Measurements from ENCODE around the gene FOXR2.

The FOXR2 gene

GRCh38 chrX:55623100-55623499, at the start of gene FOXR2:
Gene FOXR2, plus strand, starts transcription at chrX:55623400. Its CDS starts 312 bp downstream, at chrX:55623712.
- DNase-seq: no peak

DNA sequence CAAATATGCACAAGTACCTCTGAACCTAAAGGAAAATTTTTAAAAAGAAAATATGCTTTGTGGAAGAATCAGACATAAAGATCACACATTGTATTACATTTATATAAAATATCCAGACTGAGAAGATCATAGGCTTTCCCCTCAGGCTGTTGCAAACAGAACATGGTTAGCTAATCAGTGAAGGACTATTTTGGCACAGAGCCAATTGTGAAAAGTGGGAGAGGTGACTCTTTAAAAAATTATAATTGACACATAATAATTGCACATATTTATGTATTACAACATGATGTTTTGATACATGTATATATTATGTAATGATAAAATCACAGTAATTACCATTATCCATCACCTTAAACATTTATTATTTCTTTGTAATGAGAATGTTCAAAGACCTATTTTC, 44.1 kb upstream of the FOXR2 start:
- DNase-seq: no peak

GRCh38 chrX:55582447-55582846, 40.8 kb upstream of the FOXR2 start:
- no peak for DNase-seq

GRCh38 chrX:55593296-55593695, 29.9 kb upstream of the FOXR2 start:
- DNase-seq: no peak

- no peak for DNase-seq
Observed at GRCh38 chrX:55593756-55594257, 29.4 kb upstream of the FOXR2 start.

GRCh38 chrX:55598333-55598732, 24.9 kb upstream of the FOXR2 start:
- DNase-seq: no peak

- no peak for DNase-seq
Observed at GRCh38 chrX:55619547-55619946, 3.7 kb upstream of the FOXR2 start.

DNA sequence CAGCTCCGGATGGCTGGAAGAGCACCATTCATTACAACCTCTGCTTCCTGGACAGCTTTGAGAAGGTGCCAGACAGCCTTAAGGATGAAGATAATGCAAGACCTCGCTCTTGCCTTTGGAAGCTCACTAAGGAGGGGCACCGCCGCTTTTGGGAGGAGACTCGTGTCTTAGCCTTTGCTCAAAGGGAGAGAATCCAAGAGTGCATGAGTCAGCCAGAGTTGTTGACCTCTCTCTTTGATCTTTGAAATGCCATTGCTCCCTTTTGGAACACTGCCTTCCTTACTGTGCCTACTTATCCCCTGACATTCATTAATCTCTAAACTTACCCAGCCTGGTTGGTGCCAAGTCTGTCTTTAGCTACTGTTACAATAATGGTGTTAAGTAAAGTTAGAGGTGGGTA, 1.2 kb downstream of the FOXR2 start:
- DNase-seq: no peak

DNA sequence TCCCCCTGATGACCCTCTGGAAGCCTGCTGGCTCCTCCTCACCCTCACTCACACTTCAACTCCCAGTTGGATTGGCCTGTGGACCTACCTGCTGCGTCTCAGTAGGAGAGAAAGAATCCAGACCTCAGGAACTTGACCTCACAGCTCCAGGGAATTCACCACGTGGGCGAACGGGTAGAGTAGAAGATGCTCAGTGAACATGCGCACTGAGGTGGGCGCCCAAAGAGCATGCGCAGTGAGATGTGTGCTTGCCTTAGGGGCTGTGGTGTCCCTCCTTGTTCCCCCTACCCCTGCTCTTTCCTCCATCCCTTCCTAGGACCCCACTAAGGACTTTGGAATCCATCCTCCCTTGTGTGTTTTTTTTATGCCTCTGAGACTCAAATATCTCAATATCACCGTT, 12.9 kb downstream of the FOXR2 start:
- DNase-seq: no peak

DNA sequence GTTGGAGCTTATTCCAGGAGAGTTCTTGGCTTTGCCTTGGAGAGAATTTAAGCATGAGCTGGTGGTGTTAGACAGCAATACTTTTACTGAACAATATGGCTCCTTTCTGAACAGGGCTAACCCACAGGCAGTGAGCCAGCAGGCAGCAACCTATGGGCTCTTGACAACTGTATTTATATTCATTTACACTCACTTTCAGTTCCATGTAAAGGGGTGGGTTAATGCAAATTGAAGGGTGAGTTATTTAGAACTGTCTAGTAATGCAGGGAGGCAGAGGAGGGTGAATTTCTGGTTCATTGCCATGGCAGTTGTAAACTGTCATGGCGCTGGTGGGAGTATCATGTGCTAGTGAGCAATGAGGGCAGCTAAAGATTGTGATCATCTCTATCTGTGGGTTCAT, 15.7 kb downstream of the FOXR2 start:
- no peak for DNase-seq

DNA sequence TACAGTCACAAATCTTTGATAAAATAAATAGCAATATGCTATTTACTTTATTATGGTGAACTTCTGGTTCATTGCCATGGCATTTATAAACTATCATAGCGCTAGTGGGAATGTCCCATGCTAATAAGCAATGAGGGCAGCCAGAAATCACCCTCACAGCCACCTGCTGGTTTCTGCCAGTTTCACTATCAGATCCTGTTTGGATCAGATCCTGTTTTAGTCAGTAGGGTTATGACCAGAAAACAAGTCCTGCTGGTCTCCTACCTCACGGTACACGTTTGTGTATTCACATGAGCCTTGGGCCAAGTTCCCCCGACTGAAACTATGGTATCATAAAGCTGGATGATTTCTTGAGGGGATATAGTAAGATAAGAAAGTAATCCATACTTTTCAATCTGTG, 17.7 kb downstream of the FOXR2 start:
- no peak for DNase-seq

DNA sequence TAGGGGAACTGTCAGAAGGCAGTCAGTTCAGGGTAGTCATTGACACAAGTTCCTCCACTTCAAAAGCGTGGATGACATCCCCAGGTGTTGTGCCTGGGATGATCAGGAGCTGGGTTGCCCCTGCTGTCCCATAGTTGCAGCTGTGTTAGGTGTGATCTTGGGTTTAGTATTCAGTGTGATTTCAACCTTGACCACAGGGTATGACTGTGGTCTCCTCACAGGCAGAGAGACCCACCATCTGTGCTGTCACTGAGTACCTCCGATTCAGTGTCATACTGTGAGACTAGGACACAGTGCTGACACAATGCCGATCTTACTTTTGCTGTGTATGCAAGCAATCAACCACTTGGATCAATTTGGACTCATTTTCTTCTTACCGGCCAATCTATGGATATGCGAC, 25.2 kb downstream of the FOXR2 start:
- no peak for DNase-seq

DNA sequence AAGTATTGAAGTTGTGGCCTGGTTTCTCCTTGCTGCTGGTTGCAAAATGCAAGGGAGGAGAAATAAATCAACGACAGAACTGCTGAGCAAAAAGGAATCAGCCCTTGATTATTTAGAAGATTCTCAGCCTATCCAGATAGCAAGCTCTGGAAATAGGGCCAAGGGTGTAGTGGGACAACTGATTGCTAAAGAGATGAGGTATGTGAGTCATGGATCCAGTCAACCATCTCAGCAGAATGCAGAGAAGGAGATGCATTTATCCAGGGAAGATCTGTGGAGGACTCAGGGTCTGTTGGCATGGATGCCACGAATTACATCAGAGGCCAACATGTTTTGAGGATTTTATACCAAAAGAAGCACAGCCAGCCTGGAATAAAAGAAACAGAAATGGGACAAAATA, 36.7 kb downstream of the FOXR2 start:
- DNase-seq: no peak

GRCh38 chrX:55663584-55663983, 40.4 kb downstream of the FOXR2 start:
- no peak for DNase-seq

DNA sequence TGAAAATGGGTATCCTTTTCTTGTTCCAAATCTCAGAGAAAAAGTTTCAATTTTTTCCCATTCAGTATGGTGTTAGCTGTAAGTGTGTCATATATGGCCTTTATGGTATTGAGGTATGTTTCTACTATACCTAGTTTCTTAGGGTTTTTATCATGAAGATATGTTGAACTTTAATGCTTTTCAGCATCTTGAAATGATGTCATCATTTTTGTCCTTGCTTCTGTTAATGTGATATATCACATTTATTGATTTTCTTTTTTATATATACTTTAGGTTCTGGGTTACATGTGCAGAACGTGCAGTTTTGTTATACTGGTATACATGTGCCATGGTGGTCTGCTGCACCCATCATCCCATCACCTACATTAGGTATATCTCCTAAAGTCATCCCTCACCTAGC, 44.9 kb downstream of the FOXR2 start:
- DNase-seq: no peak
